Measurements from ENCODE around the gene TMED6.

TMED6 gene

DNA sequence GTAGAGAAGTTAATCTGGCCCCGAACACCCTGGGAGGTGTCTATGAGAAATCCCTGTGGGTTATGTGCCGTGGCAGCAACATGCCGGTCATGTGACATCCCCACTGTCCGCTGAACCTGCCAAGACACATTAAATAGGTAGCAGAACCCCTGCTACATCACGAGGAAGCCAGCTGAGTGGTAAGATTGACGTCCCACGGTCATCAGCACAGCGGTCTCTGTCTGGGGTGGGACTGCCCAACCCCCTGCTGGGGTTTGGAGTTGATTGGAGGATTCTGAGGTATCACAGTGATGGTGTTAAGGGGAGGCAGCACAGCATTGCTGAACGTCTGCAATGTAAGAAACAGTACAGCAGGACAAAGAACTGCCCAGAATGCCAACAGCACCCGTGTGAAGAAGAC lies 2.0 kb downstream of the TMED6 start:
- H3K4me3 ChIP-seq = no peak overlapping the region
- H4K20me1 ChIP-seq = peaks cover 0 to 28% (median 0%) of the 10 kb centered on the region in 11 experiments; a peak in 8 of 22 replicates
- H3K36me3 ChIP-seq = peaks cover 39 to 96% (median 76%) of the 10 kb centered on the region in 11 experiments
- H3K27ac ChIP-seq = no peak overlapping the region
- H3K27me3 ChIP-seq = no peaks in the 10 kb centered on the region
- H3K4me2 ChIP-seq = no peak overlapping the region
- peaks cover 3 to 33% (median 21%) of the 10 kb centered on the region in 10 experiments; a peak in 18 of 20 replicates for H3K4me1 ChIP-seq
- no peak for TF ChIP-seq Cebpa-rat (IDR thresholded peaks at IDR 0.05)
- 0 out of 22 replicates have a peak overlapping the region, but pooled peaks of 1 of the 11 experiments have one; percentile 2 for H3K9ac ChIP-seq
- H3K9me3 ChIP-seq (replicated peaks in 1 of 11) = no peaks in the 10 kb centered on the region

DNA sequence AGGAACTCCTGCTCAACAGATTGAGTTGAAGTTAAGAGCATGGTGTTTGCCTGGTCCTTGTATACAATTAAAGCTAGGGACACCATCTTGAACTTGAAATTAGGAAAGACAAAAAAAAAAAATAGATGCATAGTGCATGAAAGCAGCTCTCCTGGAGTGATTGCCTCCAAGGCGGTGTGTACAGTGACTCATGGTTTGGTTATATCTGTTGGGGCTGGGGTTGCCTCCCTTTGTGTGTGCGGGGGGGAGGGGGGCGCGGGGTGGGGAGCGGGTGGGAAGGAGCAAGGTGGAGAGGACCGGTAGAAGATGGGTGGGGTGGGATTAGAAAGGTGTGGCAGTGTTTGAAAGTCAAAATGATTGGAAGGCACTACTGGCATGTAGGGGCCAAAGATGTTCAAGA lies 3.4 kb downstream of the TMED6 start:
- peaks cover 48 to 96% (median 80%) of the 10 kb centered on the region in 11 experiments for H3K36me3 ChIP-seq
- peaks cover 3 to 37% (median 21%) of the 10 kb centered on the region in 10 experiments; a peak in 16 of 20 replicates for H3K4me1 ChIP-seq
- H3K4me3 ChIP-seq = no peak overlapping the region
- H3K27ac ChIP-seq = no peak overlapping the region
- H3K9ac ChIP-seq = no peak overlapping the region
- TF ChIP-seq Cebpa-rat (IDR thresholded peaks at IDR 0.05) = no peak
- H4K20me1 ChIP-seq = peaks cover 0 to 40% (median 8%) of the 10 kb centered on the region in 11 experiments; a peak in 10 of 22 replicates
- H3K27me3 ChIP-seq = no peaks in the 10 kb centered on the region
- no peaks in the 10 kb centered on the region for H3K9me3 ChIP-seq (replicated peaks in 1 of 11)
- no peak overlapping the region for H3K4me2 ChIP-seq

DNA sequence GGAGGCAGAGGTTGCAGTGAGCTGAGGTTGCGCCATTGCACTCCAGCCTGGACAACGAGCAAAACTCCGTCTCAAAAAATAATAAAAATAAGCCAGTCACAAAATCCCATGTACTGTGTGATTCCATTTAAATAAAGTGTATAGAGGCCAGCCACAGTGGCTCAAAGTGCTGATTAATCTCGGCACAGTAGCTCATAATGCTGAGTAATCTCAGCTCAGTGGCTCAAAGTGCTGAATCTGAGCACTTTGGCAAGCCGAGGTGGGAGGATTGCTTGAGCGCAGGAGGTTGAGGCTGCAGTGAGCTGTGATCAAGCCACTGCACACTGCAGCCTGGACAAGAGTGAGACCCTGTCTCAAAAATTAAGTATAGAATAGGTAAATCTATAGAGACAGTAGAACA lies 4.9 kb downstream of the TMED6 start:
- H3K27ac ChIP-seq = peak overlapping the region in 4 of 11 experiments; percentile 2 to 60 (median 40); a peak in 4 of 22 replicates
- H3K4me1 ChIP-seq = peaks cover 6 to 51% (median 30%) of the 10 kb centered on the region in 10 experiments; a peak in 19 of 20 replicates
- no peaks in the 10 kb centered on the region for H3K27me3 ChIP-seq
- peaks cover 50 to 96% (median 82%) of the 10 kb centered on the region in 11 experiments for H3K36me3 ChIP-seq
- H3K9ac ChIP-seq = no peak overlapping the region
- H3K4me2 ChIP-seq = peak overlapping the region in 6 of 11 experiments; percentile 23 to 79 (median 67); a peak in 11 of 22 replicates
- no peak overlapping the region for H3K4me3 ChIP-seq
- H4K20me1 ChIP-seq = peaks cover 0 to 41% (median 14%) of the 10 kb centered on the region in 11 experiments; a peak in 11 of 22 replicates
- no peaks in the 10 kb centered on the region for H3K9me3 ChIP-seq (replicated peaks in 1 of 11)
- no peak for TF ChIP-seq Cebpa-rat (IDR thresholded peaks at IDR 0.05)

DNA sequence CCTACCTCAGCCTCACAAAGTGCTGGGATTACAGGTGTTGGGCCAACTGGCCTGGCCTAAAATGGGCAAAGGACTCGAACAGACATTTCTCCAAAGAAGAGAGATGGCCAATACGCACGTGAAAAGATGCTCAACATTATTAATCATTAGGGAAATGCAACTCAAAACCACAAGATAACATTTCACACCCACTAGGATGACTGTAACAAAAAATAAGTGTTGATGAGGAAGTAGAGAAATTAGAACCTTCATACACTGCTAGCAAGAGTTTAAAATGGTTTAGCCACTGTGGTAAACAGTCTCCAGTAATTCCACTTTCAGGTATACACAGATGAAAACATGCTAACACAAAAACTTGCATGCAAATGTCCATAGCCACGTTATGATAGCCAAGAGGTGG lies 5.7 kb downstream of the TMED6 start:
- Histone ChIP-seq H3K27me3 (no peaks in the 10 kb centered on the region), H3K27ac (peak overlapping the region in 4 of 11 experiments; percentile 2 to 60 (median 46); a peak in 8 of 22 replicates), H3K4me1 (peaks cover 13 to 58% (median 37%) of the 10 kb centered on the region in 10 experiments), H3K4me2 (peak overlapping the region in 8 of 11 experiments; percentile 18 to 79 (median 66); a peak in 14 of 22 replicates), H3K9me3 (replicated peaks in 1 of 11) (no peaks in the 10 kb centered on the region), H3K9ac (peak overlapping the region in 1 of 11 experiments; percentile 41; a peak in 2 of 22 replicates), H3K4me3 (no peak overlapping the region), H3K36me3 (peaks cover 51 to 96% (median 82%) of the 10 kb centered on the region in 11 experiments), H4K20me1 (peaks cover 0 to 46% (median 14%) of the 10 kb centered on the region in 11 experiments; a peak in 12 of 22 replicates)
- no peak for TF ChIP-seq Cebpa-rat (IDR thresholded peaks at IDR 0.05)

DNA sequence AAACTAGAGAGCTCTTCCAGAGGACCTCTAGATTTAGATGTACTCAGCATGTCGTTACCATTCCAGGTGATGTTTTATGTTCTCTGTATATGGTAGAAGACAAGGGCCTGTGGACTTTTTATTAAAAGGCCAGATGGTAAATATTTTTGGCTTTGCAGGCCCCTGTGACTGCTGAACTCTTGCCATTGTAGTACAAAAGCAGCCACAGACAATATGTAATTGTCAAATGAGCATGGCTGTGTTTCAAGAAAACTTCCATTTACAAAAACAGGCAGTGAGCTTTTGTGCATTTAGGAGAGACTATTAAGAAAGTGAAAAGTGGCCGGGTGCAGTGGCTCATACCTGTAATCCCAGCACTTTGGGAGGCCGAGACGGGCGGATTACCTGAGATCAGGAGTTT lies 7.4 kb downstream of the TMED6 start:
- Histone ChIP-seq H3K4me2 (peak overlapping the region in 1 of 11 experiments; percentile 68; a peak in 1 of 22 replicates), H3K27ac (no peak overlapping the region), H3K4me3 (no peak overlapping the region), H3K36me3 (peaks cover 40 to 87% (median 72%) of the 10 kb centered on the region in 11 experiments), H3K9me3 (replicated peaks in 1 of 11) (no peaks in the 10 kb centered on the region), H4K20me1 (peaks cover 0 to 46% (median 14%) of the 10 kb centered on the region in 11 experiments; a peak in 12 of 22 replicates), H3K27me3 (no peaks in the 10 kb centered on the region), H3K4me1 (peaks cover 19 to 64% (median 43%) of the 10 kb centered on the region in 10 experiments), H3K9ac (no peak overlapping the region)
- no peak for TF ChIP-seq Cebpa-rat (IDR thresholded peaks at IDR 0.05)

DNA sequence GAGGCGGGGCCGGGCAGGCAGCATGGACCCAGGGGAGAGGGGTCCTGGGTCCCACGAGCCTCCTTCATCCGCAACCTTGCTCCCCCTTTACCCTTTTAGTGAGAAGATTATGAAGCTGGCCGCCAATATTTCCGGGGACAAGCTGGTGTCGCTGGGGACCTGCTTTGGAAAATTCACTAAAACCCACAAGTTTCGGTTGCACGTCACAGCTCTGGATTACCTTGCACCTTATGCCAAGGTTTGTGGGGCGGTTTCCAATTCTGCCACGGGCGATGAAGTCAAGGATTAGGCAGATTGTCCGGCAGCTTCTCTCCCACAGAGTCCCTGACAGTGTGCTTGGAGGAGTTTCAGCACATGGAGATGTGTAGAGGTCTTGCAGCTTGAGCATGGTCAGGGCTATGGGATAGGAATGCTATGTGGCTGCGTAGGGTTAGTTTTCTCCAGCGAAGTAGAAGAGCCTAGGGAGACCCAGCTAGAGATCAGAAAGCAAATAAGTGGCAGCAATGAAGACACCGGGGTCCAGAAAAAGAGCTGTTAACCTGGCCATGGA lies 11.4 kb downstream of the TMED6 start:
- peak overlapping the region; percentile 79 to 95 (median 92) for H3K4me2 ChIP-seq
- H4K20me1 ChIP-seq = peaks cover 0 to 34% (median 9%) of the 10 kb centered on the region in 11 experiments; a peak in 12 of 22 replicates
- H3K27ac ChIP-seq = peak overlapping the region; percentile 62 to 95 (median 91)
- TF ChIP-seq Cebpa-rat (IDR thresholded peaks at IDR 0.05) = no peak
- no peaks in the 10 kb centered on the region for H3K27me3 ChIP-seq
- peaks cover 33 to 56% (median 41%) of the 10 kb centered on the region in 10 experiments for H3K4me1 ChIP-seq
- H3K9ac ChIP-seq = peak overlapping the region; percentile 87 to 96 (median 92)
- H3K36me3 ChIP-seq = peaks cover 52 to 71% (median 63%) of the 10 kb centered on the region in 11 experiments
- H3K9me3 ChIP-seq (replicated peaks in 1 of 11) = no peaks in the 10 kb centered on the region
- peak overlapping the region; percentile 78 to 99 (median 87) for H3K4me3 ChIP-seq

DNA sequence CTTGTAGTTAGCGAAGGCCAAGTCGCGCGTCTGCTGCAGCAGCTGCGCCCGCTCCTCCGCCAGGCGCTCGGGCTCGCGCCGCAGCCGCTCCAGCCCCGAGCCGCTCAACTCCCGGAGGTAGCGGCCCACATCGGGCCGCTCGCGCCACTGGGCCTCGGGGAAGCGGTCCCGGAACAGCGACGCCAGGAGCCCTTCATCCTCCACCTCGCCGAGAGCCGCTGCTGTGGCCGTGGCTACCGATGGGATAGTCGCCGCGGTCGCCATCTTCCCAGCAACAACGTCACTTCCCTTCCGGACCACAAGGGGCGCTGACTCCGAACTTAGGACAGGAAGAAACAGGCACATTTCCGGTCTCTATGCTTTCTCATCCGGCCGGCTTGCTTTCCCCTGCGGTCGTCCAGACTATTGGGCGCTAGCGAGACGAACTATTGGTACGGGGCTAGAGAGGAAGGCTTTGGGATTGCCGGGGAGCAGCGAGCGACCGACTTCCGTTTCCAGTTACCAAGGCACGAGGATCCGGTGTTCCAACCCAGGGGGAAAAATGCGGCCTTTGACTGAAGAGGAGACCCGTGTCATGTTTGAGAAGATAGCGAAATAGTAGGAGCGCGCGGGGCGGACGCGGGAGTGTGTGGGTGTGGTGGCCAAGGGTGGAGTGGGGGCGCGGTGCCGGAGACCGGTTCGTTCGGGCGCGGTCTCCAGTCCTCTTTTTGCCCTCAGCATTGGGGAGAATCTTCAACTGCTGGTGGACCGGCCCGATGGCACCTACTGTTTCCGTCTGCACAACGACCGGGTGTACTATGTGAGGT lies 12.1 kb downstream of the TMED6 start, which contains the start of the genes COG8 and NIP7:
COG8 (minus strand) TSS at position 276 of the 806 bp plus-strand sequence; CDS start at position 264, 12 bp downstream.
NIP7 (plus strand) TSS at position 484 of the 806 bp plus-strand sequence; CDS start at position 542, 58 bp downstream.
- Histone ChIP-seq H3K27me3 (no peaks in the 10 kb centered on the region), H4K20me1 (peaks cover 0 to 29% (median 9%) of the 10 kb centered on the region in 11 experiments; a peak in 10 of 22 replicates), H3K9me3 (replicated peaks in 1 of 11) (no peaks in the 10 kb centered on the region), H3K27ac (peak within 1 kb of the TSS; percentile 64 to 95 (median 91)), H3K4me2 (peak within 1 kb of the TSS; percentile 89 to 98 (median 94)), H3K36me3 (peaks cover 58 to 71% (median 63%) of the 10 kb centered on the region in 11 experiments), H3K4me1 (peaks cover 33 to 49% (median 40%) of the 10 kb centered on the region in 10 experiments), H3K9ac (peak within 1 kb of the TSS; percentile 87 to 96 (median 92)), H3K4me3 (peak within 1 kb of the TSS; percentile 78 to 99 (median 87))
- TF ChIP-seq Cebpa-rat (IDR thresholded peaks at IDR 0.05) = no peak

DNA sequence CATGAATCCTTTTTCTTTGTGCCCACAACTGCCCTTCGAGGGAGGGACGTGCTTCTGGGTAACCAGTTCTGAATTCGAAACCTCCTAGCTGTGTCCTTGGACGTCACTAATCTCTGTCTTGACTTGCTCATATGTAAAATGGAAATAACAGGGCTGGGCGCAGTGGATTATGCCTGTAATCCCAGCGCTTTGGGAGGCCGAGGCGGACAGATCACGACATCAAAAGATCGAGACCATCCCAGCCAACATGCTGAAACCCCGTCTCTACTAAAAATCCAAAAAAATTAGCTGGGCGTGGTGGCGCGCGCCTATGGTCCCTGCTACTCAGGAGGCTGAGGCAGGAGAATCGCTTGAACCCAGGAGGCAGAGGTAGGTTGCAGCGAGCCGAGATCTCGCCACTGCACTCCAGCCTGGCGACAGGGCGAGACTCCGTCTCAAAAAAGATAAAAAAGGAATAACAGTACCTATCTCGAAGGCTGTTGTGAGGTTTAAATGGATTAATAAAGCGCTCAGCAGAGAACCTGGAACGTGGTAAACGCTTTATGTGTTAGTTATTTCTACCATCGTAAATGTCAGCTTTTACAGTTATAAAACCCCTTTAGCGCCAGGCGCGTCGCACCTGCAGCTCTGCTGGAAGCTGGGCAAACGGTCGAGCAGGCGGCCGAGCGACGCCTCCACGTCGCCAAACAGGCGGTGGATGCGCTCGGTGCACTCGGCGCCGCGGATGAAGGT lies 12.9 kb downstream of the TMED6 start:
- Histone ChIP-seq H3K4me1 (peaks cover 36 to 54% (median 41%) of the 10 kb centered on the region in 10 experiments), H3K9me3 (replicated peaks in 1 of 11) (no peaks in the 10 kb centered on the region), H3K36me3 (peaks cover 58 to 71% (median 63%) of the 10 kb centered on the region in 11 experiments), H3K4me3 (peak overlapping the region; percentile 78 to 99 (median 87)), H4K20me1 (peaks cover 0 to 24% (median 8%) of the 10 kb centered on the region in 11 experiments; a peak in 9 of 22 replicates), H3K27me3 (no peaks in the 10 kb centered on the region), H3K4me2 (peak overlapping the region; percentile 89 to 98 (median 94)), H3K27ac (peak overlapping the region; percentile 64 to 95 (median 91)), H3K9ac (peak overlapping the region; percentile 85 to 96 (median 92))
- no peak for TF ChIP-seq Cebpa-rat (IDR thresholded peaks at IDR 0.05)
